B cell (primary cell): ENCODE data around the gene RERE. TPM values are rescaled to one million over a fixed set of nuclear protein-coding genes. Genes with fewer than 3 reads are reported as not detected.
"Not testable (repeated sequence)": the region's sequence is repeated elsewhere in the genome, so short reads cannot be mapped to it uniquely, and the experiment has no call there.

Source experiments
- ATAC-seq: fragments of 200-7000 bp; cut with Tn5 transposase; one replicate; pipeline ENCODE4 v1.10.0; 2021; ENCODE audit warnings: low read depth, mild to moderate bottlenecking, moderate number of reproducible peaks, moderate library complexity
- CTCF ChIA-PET: fragments of 350-600 bp; sonication (Branson Sonifier 250); formaldehyde crosslinking; loops from one replicate; lab custom pipeline; 2021; ENCODE audit warnings: antibody characterized with exemption, inconsistent platforms; lab: Charles Lee
- POLR2A ChIA-PET: fragments of 350-600 bp; sonication (Branson Sonifier 250); formaldehyde crosslinking; loops from one replicate; lab custom pipeline; 2021; ENCODE audit warnings: antibody characterized with exemption; lab: Charles Lee
- DNase-seq: peaks from one replicate; pipeline ENCODE4 v3.0.0; 2013
- H2AFZ ChIP-seq: 2 replicates; pipeline ENCODE4 v1.6.1; 2012; ENCODE audit warnings: mild to moderate bottlenecking, low read depth, low read length; ENCODE audit not compliant: insufficient read depth, poor library complexity, severe bottlenecking
- H3K27ac ChIP-seq, 2 donors: 1 replicate in 1 of 2; 2 replicates in 1 of 2; pipeline ENCODE4 v1.5.1; 2012 to 2013; ENCODE audit warnings: low read length in 2 of 2, mild to moderate bottlenecking in 2 of 2, moderate library complexity in 1 of 2
- H3K27me3 ChIP-seq, 4 experiments: fragments of 200-600 bp in 1 of 4; sonication (generic) in 1 of 4; replicated peaks in 1 of 4; 1 replicate in 2 of 4; 2 replicates in 2 of 4; pipeline versions ENCODE4 v1.6.1 to v1.7.0; 2013 to 2016; ENCODE audit warnings: low read length in 3 of 4, mild to moderate bottlenecking in 2 of 4, mixed read lengths in 1 of 4, moderate library complexity in 1 of 4; ENCODE audit not compliant: insufficient read depth in 4 of 4, control insufficient read depth in 3 of 4; ENCODE audit errors: control extremely low read depth in 1 of 4
- H3K36me3 ChIP-seq, 2 experiments: replicated peaks in 1 of 2; 1 replicate in 1 of 2; 2 replicates in 1 of 2; pipeline versions ENCODE4 v1.6.1 to v1.7.1; 2013; ENCODE audit warnings: low read length in 1 of 2; ENCODE audit not compliant: insufficient read depth in 2 of 2, control insufficient read depth in 1 of 2; ENCODE audit errors: control extremely low read depth in 1 of 2, extremely low read depth in 1 of 2
- H3K4me1 ChIP-seq, 2 donors: fragments of 200-600 bp in 1 of 2; sonication (generic) in 1 of 2; 1 replicate in 1 of 2; 2 replicates in 1 of 2; pipeline versions ENCODE4 v1.5.1 to v1.6.1; 2013 to 2017; ENCODE audit warnings: low read length in 2 of 2; ENCODE audit not compliant: control insufficient read depth in 2 of 2, insufficient read depth in 2 of 2
- H3K4me2 ChIP-seq: replicated peaks from 2 replicates; pipeline ENCODE3; 2012; ENCODE audit warnings: mild to moderate bottlenecking, low read depth, low read length; ENCODE audit not compliant: poor library complexity, severe bottlenecking
- H3K4me3 ChIP-seq, 5 experiments: fragments of 200-600 bp in 1 of 5; sonication (generic) in 1 of 5; 1 replicate in 3 of 5; 2 replicates in 2 of 5; pipeline versions ENCODE4 v1.5.1 to v1.7.0; 2011 to 2016; ENCODE audit warnings: low read length in 4 of 5, mild to moderate bottlenecking in 4 of 5, low read depth in 2 of 5, control low read depth in 1 of 5, moderate library complexity in 1 of 5; ENCODE audit not compliant: insufficient read depth in 1 of 5; ENCODE audit errors: control extremely low read depth in 1 of 5, extremely low read depth in 1 of 5
- H3K79me2 ChIP-seq: fragments of 200-600 bp; sonication (generic); one replicate; pipeline ENCODE4 v1.6.0; 2016; ENCODE audit warnings: low read length; ENCODE audit not compliant: control insufficient read depth, insufficient read depth
- H3K9ac ChIP-seq: fragments of 200-600 bp; sonication (generic); 2 replicates; pipeline ENCODE4 v1.6.1; 2017; ENCODE audit warnings: mild to moderate bottlenecking, low read length, moderate library complexity
- H3K9me3 ChIP-seq, 3 donors: one replicate each; pipeline versions ENCODE4 v1.6.1 to v1.7.1; 2013; ENCODE audit warnings: low read length in 2 of 3; ENCODE audit not compliant: control insufficient read depth in 2 of 3, insufficient read depth in 1 of 3; ENCODE audit errors: control extremely low read depth in 1 of 3
- H4K20me1 ChIP-seq: 2 replicates; pipeline ENCODE4 v1.6.0; 2012; ENCODE audit warnings: mild to moderate bottlenecking, low read length; ENCODE audit not compliant: insufficient read depth, control insufficient read depth, poor library complexity, severe bottlenecking
- H3K27ac Mint-ChIP-seq: one replicate; pipeline ENCODE4 v1.8.0; 2021; ENCODE audit warnings: mixed read lengths
- H3K27me3 Mint-ChIP-seq: one replicate; pipeline ENCODE4 v1.8.0; 2021; ENCODE audit warnings: mixed read lengths
- H3K4me1 Mint-ChIP-seq: one replicate; pipeline ENCODE4 v1.8.0; 2021; ENCODE audit warnings: mixed read lengths
- H3K4me3 Mint-ChIP-seq: one replicate; pipeline ENCODE4 v1.8.0; 2021; ENCODE audit warnings: mixed read lengths
- H3K9me3 Mint-ChIP-seq: one replicate; pipeline ENCODE4 v1.8.0; 2022; ENCODE audit warnings: mixed read lengths; ENCODE audit not compliant: insufficient read depth
- CTCF ChIP-seq: fragments of 200-600 bp; IDR thresholded peaks from one replicate; pipeline ENCODE4 v1.8.0; 2022; ENCODE audit warnings: antibody characterized with exemption, mild to moderate bottlenecking
- EZH2 ChIP-seq: IDR thresholded peaks from 2 replicates; pipeline ENCODE4 v1.6.1; 2012; ENCODE audit warnings: borderline replicate concordance, low read depth, mild to moderate bottlenecking, moderate library complexity, low read length; ENCODE audit not compliant: insufficient read depth, poor library complexity, severe bottlenecking
- WGBS: methylation state at CpG from one replicate; pipeline ENCODE4 v1.1.5; 2013; ENCODE audit warnings: missing lambda C conversion rate; ENCODE audit not compliant: insufficient coverage; 5-methylcytosine and 5-hydroxymethylcytosine counted together
- intact Hi-C: fragments of 100-400 bp; cut with micrococcal nuclease; formaldehyde crosslinking; loops from one replicate; pipeline ENCODE4 v1.10.0; 2022
- polyA plus RNA-seq: library from polyadenylated mRNA; depleted of rRNA; stranded (reverse); fragments of >200 nt; gene quantifications from 2 replicates; pipeline ENCODE4 v1.2.3, GENCODE V29; 2012
- total RNA-seq, 2 donors: library from RNA; stranded (reverse); fragments of 120-200 nt in 1 of 2; gene quantifications; 1 replicate in 1 of 2; 2 replicates in 1 of 2; pipeline versions ENCODE4 v1.2.3 to v1.2.4, GENCODE V29; 2013 to 2022

Gene RERE
- total and polyA plus RNA-seq, 2 donors (not counting 1 experiment from before 2014, with no cell fraction given): 27.3 to 132 TPM

GRCh38 chr1:8506456-8506855 is 311.0 kb downstream of the RERE start:
- Histone ChIP-seq H3K79me2 (peaks cover 44% of the 10 kb centered on the region), H2AFZ (no peak overlapping the region), H3K27me3 (no peaks in the 10 kb centered on the region), H3K9me3 (peaks cover 0 to 4% (median 0%) of the 10 kb centered on the region in 3 donors), H4K20me1 (no peaks in the 10 kb centered on the region), H3K36me3 (peaks cover 7 to 27% of the 10 kb centered on the region in 2 experiments), H3K9ac (no peak overlapping the region), H3K4me1 (peaks cover 21 to 22% of the 10 kb centered on the region in 2 donors), H3K4me3 (no peak overlapping the region), H3K27ac (peak overlapping the region in 1 of 2 donors; percentile 43), H3K4me2 (no peak overlapping the region)
- ChIA-PET CTCF (no interaction called here), POLR2A (no interaction called here)
- ATAC-seq (no peak), DNase-seq (no peak)
- WGBS: 100% methylated on average over 1 of the region's 1 CpG
- Mint-ChIP-seq H3K4me1 (peaks cover 22% of the 10 kb centered on the region), H3K4me3 (no peak overlapping the region), H3K9me3 (no peaks in the 10 kb centered on the region), H3K27me3 (no peaks in the 10 kb centered on the region), H3K27ac (no peak overlapping the region)
- TF ChIP-seq EZH2 (no peak), CTCF (no peak)
- intact Hi-C loops: no loop called here

DNA sequence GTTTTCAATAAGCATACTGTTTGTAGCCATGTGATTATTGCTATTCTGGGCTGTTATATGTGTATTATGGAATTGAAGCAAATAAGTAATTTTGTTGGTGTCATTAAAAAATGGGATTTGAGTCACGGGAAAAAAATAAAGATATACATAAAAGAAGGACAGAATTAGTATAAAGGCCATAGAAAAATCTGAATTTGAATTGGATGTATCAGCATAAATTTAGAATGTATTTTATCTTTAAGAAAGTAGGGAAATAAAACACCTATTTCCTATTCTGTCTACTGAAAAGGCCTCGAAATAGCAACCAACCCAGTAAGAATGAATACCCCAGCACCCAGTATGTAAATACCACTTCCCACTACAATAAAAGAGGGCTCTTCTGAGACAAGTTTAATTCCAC is 313.6 kb downstream of the RERE start:
- WGBS: no CpG with 5 or more reads among the region's 2 CpGs
- TF ChIP-seq CTCF (no peak), EZH2 (no peak)
- ATAC-seq (no peak), DNase-seq (no peak)
- Histone ChIP-seq H3K36me3 (peaks cover 7 to 31% of the 10 kb centered on the region in 2 experiments), H3K4me3 (no peak overlapping the region), H3K79me2 (peaks cover 19% of the 10 kb centered on the region), H3K4me2 (no peak overlapping the region), H3K4me1 (peaks cover 0 to 7% of the 10 kb centered on the region in 2 donors), H4K20me1 (no peaks in the 10 kb centered on the region), H2AFZ (no peak overlapping the region), H3K27ac (peak overlapping the region in 1 of 2 donors; percentile 43), H3K9me3 (peaks cover 0 to 3% (median 0%) of the 10 kb centered on the region in 3 donors), H3K9ac (no peak overlapping the region), H3K27me3 (no peaks in the 10 kb centered on the region)
- no peak overlapping the region for H3K4me3 Mint-ChIP-seq
- intact Hi-C loops: no loop called here
- no peak overlapping the region for H3K27ac Mint-ChIP-seq
- POLR2A ChIA-PET: no interaction called here
- no peaks in the 10 kb centered on the region for H3K9me3 Mint-ChIP-seq
- H3K4me1 Mint-ChIP-seq: peaks cover 8% of the 10 kb centered on the region
- H3K27me3 Mint-ChIP-seq: no peaks in the 10 kb centered on the region
- CTCF ChIA-PET: no interaction called here

DNA sequence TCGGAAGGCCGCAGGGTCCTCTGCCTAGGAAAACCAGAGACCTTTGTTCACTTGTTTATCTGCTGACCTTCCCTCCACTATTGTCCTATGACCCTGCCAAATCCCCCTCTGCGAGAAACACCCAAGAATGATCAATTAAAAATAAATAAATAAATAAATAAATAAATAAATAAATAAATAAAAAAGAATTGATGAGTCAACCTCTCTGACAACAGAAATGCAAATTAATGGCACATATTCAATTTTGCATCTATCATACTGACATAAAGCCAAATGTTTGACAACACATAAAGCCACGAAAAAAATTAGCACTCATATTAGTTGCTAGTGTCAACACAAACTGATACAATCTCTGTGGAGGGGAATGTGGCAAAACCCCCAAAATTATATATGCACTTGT is 314.5 kb downstream of the RERE start:
- H2AFZ ChIP-seq, H3K4me3 Mint-ChIP-seq, DNase-seq, H3K9me3 ChIP-seq, H3K4me2 ChIP-seq, H3K27me3 Mint-ChIP-seq, H3K27ac Mint-ChIP-seq, ATAC-seq, H3K9me3 Mint-ChIP-seq, H3K9ac ChIP-seq, H4K20me1 ChIP-seq, intact Hi-C loops, POLR2A ChIA-PET, H3K27me3 ChIP-seq, H3K27ac ChIP-seq, H3K4me3 ChIP-seq, CTCF ChIA-PET: not testable (repeated sequence)
- Histone ChIP-seq H3K36me3 (peaks cover under 1 to 26% of the 10 kb centered on the region in 2 experiments), H3K4me1 (peaks cover under 1 to 10% of the 10 kb centered on the region in 2 donors), H3K79me2 (peaks cover 11% of the 10 kb centered on the region)
- WGBS: no CpG with 5 or more reads among the region's 4 CpGs
- peaks cover 11% of the 10 kb centered on the region for H3K4me1 Mint-ChIP-seq
